Right renal cortex interstitium (tissue), 3 donors: ENCODE measurements around the gene MARCHF5. TPM values are rescaled to one million over a fixed set of nuclear protein-coding genes. Genes with fewer than 3 reads are reported as not detected.
"Not testable (repeated sequence)": the region's sequence is repeated elsewhere in the genome, so short reads cannot be mapped to it uniquely, and the experiment has no call there.

Experiments
- DNase-seq, 3 donors: peaks; one replicate each; pipeline ENCODE4 v3.0.0-alpha.2; 2013; ENCODE audit warnings: low read depth in 3 of 3, low spot score in 2 of 3
- polyA plus RNA-seq, 3 donors: library from polyadenylated mRNA; unstranded; fragments of 120-200 nt; gene quantifications; one replicate each; pipeline ENCODE4 v1.2.1, GENCODE V29; 2013; ENCODE audit not compliant: insufficient read length in 3 of 3

The MARCHF5 gene
- polyA plus RNA-seq, 3 donors: 75.7 to 77.7 (median 76.4) TPM

DNA sequence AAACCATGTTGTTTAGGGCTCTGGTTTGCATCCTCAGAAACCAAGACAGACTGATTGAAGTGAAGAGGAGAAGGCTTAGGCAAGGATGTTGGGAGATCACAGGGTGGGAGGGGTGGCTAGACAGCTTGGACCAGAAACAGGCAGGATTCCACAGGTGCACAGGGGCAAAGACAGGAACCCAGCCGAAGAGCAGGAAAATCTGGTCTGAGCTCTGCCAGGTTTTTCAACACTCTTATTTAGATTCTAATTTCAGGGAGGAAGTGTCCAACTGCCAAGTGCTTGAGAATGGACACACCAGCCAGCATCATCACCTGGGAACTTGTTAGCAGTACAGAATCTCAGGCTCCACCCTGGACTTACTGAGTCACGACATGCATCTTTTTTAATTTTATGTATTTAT lies 93.8 kb downstream of the MARCHF5 start:
- no peak for DNase-seq

GRCh38 chr10:92385831-92386230 lies 94.9 kb downstream of the MARCHF5 start:
- no peak for DNase-seq

- peak; percentile 45 to 74 (median 61) for DNase-seq
Measured at GRCh38 chr10:92387289-92387940, 96.4 kb downstream of the MARCHF5 start.

- not testable (repeated sequence) for DNase-seq
Measured at GRCh38 chr10:92393173-92393572, 102.2 kb downstream of the MARCHF5 start.

GRCh38 chr10:92395271-92395670 lies 104.3 kb downstream of the MARCHF5 start:
- DNase-seq: no peak

GRCh38 chr10:92402234-92402633 lies 111.3 kb downstream of the MARCHF5 start:
- not testable (repeated sequence) for DNase-seq

Other genes starting within 250 kb of the MARCHF5 start
- gene CPEB3, start 89 bp upstream of the MARCHF5 start, polyA plus RNA-seq: 1 to 10 TPM; 3.0 to 3.3 (median 3.0) TPM